ENCODE data around the gene FCN3. TPM values are rescaled to one million over a fixed set of nuclear protein-coding genes. Genes with fewer than 3 reads are reported as not detected.
A peak's percentile ranks its signal among the peaks of the same experiment; 100 is the strongest.

The FCN3 gene
- total RNA-seq: not detected in 2 replicates
- not detected in 2 replicates for polyA plus RNA-seq

DNA sequence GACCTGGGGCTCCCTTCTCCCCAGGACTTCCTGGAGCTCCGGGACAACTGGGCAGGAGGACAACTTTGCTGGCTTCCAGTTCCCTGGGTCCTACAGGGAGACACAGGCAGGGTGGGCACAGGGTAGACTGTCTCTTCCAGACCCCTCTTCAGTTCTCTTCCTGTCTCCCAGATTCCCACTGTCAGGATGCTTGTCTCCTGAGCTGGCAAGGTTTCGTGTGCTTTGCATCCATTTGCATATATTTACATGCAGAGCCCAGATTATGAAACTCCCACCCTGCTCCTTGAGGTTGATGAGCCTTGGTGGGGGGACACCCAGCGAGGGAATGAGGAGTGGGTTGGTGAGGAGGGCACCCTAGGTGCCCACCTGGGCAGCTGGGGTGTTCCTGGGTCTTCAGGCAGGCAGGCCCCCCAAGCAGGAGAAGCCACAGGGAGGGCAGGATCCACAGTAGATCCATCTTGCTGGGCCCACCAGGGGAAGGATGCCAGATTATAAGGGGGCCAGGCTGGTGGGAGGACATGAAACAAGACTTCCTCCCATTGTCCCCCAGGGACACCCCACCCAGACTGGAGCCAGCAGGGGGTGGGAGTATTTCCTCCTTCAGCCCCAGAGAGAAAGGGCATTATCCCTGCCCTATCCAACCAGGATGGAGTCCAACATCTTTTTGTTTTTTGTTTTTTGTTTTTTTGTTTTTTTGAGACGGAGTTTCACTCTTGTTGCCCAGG, at the start of gene FCN3:
Gene FCN3, minus strand, starts transcription at position 463 of the 725 bp plus-strand sequence. Its CDS starts 6 bp downstream, at position 457.
- no peaks in the 10 kb centered on the region for H3K4me1 ChIP-seq (ENCODE audit: insufficient read depth)
- H3K4me3 ChIP-seq: no peak within 1 kb of the TSS
- H3K36me3 ChIP-seq (replicated peaks; ENCODE audit: insufficient read depth, low read depth): no peaks in the 10 kb centered on the region
- TF ChIP-seq EZH2 (IDR thresholded peaks at IDR 0.05; ENCODE audit: borderline replicate concordance) (no peak), EZH2phosphoT487 (IDR thresholded peaks at IDR 0.05; ENCODE audit: low read depth, severe bottlenecking, unreplicated experiment) (no peak)
- TF ChIP-seq, protein P1, sequence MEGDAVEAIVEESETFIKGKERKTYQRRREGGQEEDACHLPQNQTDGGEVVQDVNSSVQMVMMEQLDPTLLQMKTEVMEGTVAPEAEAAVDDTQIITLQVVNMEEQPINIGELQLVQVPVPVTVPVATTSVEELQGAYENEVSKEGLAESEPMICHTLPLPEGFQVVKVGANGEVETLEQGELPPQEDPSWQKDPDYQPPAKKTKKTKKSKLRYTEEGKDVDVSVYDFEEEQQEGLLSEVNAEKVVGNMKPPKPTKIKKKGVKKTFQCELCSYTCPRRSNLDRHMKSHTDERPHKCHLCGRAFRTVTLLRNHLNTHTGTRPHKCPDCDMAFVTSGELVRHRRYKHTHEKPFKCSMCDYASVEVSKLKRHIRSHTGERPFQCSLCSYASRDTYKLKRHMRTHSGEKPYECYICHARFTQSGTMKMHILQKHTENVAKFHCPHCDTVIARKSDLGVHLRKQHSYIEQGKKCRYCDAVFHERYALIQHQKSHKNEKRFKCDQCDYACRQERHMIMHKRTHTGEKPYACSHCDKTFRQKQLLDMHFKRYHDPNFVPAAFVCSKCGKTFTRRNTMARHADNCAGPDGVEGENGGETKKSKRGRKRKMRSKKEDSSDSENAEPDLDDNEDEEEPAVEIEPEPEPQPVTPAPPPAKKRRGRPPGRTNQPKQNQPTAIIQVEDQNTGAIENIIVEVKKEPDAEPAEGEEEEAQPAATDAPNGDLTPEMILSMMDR (IDR thresholded peaks at IDR 0.05; ENCODE audit: poor library complexity): no peak
- H3K4me2 ChIP-seq: no peak within 1 kb of the TSS
- no peak within 1 kb of the TSS for H3K27ac ChIP-seq
- no peak for DNase-seq (ENCODE audit: low spot score)
- no peaks in the 10 kb centered on the region for H4K20me1 ChIP-seq (ENCODE audit: insufficient read depth, poor library complexity, severe bottlenecking)
- no peaks in the 10 kb centered on the region for H3K9me2 ChIP-seq (replicated peaks; ENCODE audit: insufficient read depth)
- H3K79me2 ChIP-seq: no peaks in the 10 kb centered on the region
- H3K27me3 ChIP-seq: no peaks in the 10 kb centered on the region
- H3K9me3 ChIP-seq (ENCODE audit: low read depth): no peaks in the 10 kb centered on the region
- H2AFZ ChIP-seq: no peak within 1 kb of the TSS
- WGBS (ENCODE audit: low lambda C conversion rate, missing lambda C conversion rate): 71% methylated on average over 4 of the region's 4 CpGs

DNA sequence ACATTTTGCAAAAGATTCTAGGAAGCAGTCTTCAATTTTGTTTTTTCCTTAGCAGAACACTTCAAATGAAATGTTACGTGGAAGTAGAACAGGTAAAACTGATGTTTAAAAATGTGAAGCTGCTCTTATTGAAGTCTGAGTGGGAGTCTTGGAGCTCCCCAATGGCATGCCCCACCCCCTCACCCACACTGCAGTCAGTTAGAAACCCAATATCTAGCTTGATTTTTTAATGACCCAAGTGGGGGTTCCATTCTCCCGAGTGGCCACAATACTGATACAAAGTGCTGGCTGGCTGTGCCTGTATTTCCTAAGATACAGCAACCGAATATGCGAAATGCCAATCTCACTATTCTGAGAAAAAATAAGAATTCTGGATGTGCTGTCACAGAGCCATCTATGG, 49.1 kb upstream of the FCN3 start:
- no peak for DNase-seq (ENCODE audit: low spot score)
- TF ChIP-seq EZH2phosphoT487 (IDR thresholded peaks at IDR 0.05; ENCODE audit: low read depth, severe bottlenecking, unreplicated experiment) (no peak), EZH2 (IDR thresholded peaks at IDR 0.05; ENCODE audit: borderline replicate concordance) (no peak)
- TF ChIP-seq, protein P1 (IDR thresholded peaks at IDR 0.05; ENCODE audit: poor library complexity): no peak
- peaks cover 28% of the 10 kb centered on the region for H3K4me1 ChIP-seq (ENCODE audit: insufficient read depth)
- H3K79me2 ChIP-seq: peaks cover 74% of the 10 kb centered on the region
- WGBS (ENCODE audit: low lambda C conversion rate, missing lambda C conversion rate): 86% methylated on average over 4 of the region's 4 CpGs
- no peak overlapping the region for H3K4me2 ChIP-seq
- no peaks in the 10 kb centered on the region for H3K9me3 ChIP-seq (ENCODE audit: low read depth)
- no peak overlapping the region for H3K4me3 ChIP-seq
- H3K9me2 ChIP-seq (replicated peaks; ENCODE audit: insufficient read depth): no peaks in the 10 kb centered on the region
- H3K27ac ChIP-seq: no peak overlapping the region
- H3K27me3 ChIP-seq: no peaks in the 10 kb centered on the region
- no peak overlapping the region for H2AFZ ChIP-seq
- H4K20me1 ChIP-seq (ENCODE audit: insufficient read depth, poor library complexity, severe bottlenecking): peaks cover 10% of the 10 kb centered on the region
- no peaks in the 10 kb centered on the region for H3K36me3 ChIP-seq (replicated peaks; ENCODE audit: insufficient read depth, low read depth)

DNA sequence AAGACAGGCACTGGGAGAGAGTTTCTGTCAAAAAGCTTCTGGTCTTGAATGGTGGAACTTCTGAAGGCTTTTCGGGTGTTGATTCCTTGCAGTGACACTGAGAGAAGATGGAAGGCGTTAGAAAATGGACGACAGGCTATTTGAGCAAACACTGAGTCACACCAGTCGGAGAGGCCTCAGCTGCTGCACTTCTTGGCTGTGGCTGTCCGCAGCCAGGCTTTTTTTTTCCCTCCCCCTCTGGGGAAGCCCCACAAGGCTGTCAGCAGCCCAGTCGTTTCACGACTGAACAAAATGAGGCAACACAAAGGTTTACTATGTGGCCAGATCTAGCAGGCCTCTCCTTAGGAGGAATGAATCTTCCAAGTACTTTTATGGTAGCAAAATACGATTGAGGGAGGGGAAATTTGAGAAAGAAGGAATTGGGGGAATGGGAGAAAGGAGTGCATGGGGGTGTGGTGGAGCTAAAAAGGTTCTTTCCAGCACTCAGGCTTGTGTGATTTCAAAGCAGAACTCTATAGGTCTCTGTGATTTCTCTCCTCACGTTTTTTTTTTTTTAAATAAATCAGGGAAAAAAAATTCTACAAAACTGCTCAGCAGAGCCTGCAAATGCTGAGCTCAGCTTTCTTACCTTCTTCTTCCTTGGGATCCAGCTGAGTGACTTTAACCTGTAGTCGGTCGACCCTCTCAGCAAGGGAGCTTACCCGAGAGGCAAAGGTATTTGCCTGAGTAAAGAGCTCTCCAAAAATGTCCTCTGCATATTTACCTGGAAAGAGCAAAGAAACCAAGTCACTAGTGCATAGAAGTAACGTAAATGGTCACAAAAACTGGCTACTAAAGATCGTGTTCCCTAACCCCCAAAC, 43.9 kb upstream of the FCN3 start:
- Histone ChIP-seq H3K4me2 (peak overlapping the region; percentile 19), H2AFZ (peak overlapping the region; percentile 14), H4K20me1 (ENCODE audit: insufficient read depth, poor library complexity, severe bottlenecking) (no peaks in the 10 kb centered on the region), H3K79me2 (peaks cover 52% of the 10 kb centered on the region), H3K9me3 (ENCODE audit: low read depth) (no peaks in the 10 kb centered on the region), H3K4me1 (ENCODE audit: insufficient read depth) (peaks cover 24% of the 10 kb centered on the region), H3K4me3 (no peak overlapping the region), H3K27ac (peak overlapping the region; percentile 96), H3K9me2 (replicated peaks; ENCODE audit: insufficient read depth) (no peaks in the 10 kb centered on the region), H3K36me3 (replicated peaks; ENCODE audit: insufficient read depth, low read depth) (no peaks in the 10 kb centered on the region), H3K27me3 (no peaks in the 10 kb centered on the region)
- peak; percentile 92 for DNase-seq (ENCODE audit: low spot score)
- TF ChIP-seq, protein P1 (IDR thresholded peaks at IDR 0.05; ENCODE audit: poor library complexity): no peak
- TF ChIP-seq EZH2 (IDR thresholded peaks at IDR 0.05; ENCODE audit: borderline replicate concordance) (no peak), EZH2phosphoT487 (IDR thresholded peaks at IDR 0.05; ENCODE audit: low read depth, severe bottlenecking, unreplicated experiment) (no peak)
- WGBS (ENCODE audit: low lambda C conversion rate, missing lambda C conversion rate): 19% methylated on average over 14 of the region's 14 CpGs

All from hepatocyte (in vitro differentiated cells).